GM12878 (cell line): ENCODE results near the gene ZNF768. TPM values are rescaled to one million over a fixed set of nuclear protein-coding genes. Genes with fewer than 3 reads are reported as not detected.
"Not testable (repeated sequence)": the region's sequence is repeated elsewhere in the genome, so short reads cannot be mapped to it uniquely, and the experiment has no call there.

ENCODE experiments used
- ATAC-seq: fragments of 200-7000 bp; cut with Tn5 transposase; 3 replicates; pipeline ENCODE4 v1.9.1; 2020; ENCODE audit warnings: mild to moderate bottlenecking, moderate library complexity
- BruUV-seq: library from RNA; stranded (reverse); fragments of 400-500 nt; replicated peaks from 2 replicates; lab custom pipeline; 2021; lab: Mats Ljungman, UMichigan
- CTCF ChIA-PET: fragments of 300-600 bp; sonication (Branson Sonifier 250); formaldehyde crosslinking; extraction: SDS; loops from one replicate; lab custom pipeline; 2021; ENCODE audit warnings: inconsistent platforms; lab: Yijun Ruan, JAX
- POLR2A ChIA-PET: fragments of 350-600 bp; formaldehyde crosslinking; extraction: SDS; loops from one replicate; lab custom pipeline; 2021; ENCODE audit warnings: inconsistent platforms; lab: Charles Lee
- RAD21 ChIA-PET: fragments of 300-600 bp; sonication (Branson Sonifier 250); formaldehyde crosslinking; loops from one replicate; lab custom pipeline; 2023; ENCODE audit warnings: antibody characterized with exemption; ENCODE audit not compliant: unreplicated experiment; lab: Charles Lee
- SMC1A ChIA-PET: fragments of 300-600 bp; sonication (Branson Sonifier 250); formaldehyde crosslinking; loops from one replicate; lab custom pipeline; 2023; ENCODE audit not compliant: unreplicated experiment, uncharacterized antibody; lab: Charles Lee
- DNase-seq: peaks from one replicate; pipeline ENCODE4 v3.0.0-alpha.2; 2011; ENCODE audit warnings: low read depth, low spot score
- FAIRE-seq: peaks from 3 replicates; lab custom pipeline; 2011; peaks lifted over from hg19 to GRCh38; lab: Jason Lieb, UNC
- H2AFZ ChIP-seq: 2 replicates; pipeline ENCODE4 v1.6.0; 2011; ENCODE audit warnings: low read depth, low read length, control low read depth; ENCODE audit not compliant: control insufficient read depth
- H3K27ac ChIP-seq: 2 replicates; pipeline ENCODE4 v1.5.1; 2011; ENCODE audit warnings: control low read depth; ENCODE audit not compliant: control insufficient read depth, insufficient read depth
- H3K27me3 ChIP-seq, 2 experiments: replicated peaks in 1 of 2; 2 replicates each; pipeline versions ENCODE4 v1.6.0 to v1.6.1; 2011; ENCODE audit warnings: low read length in 1 of 2; ENCODE audit not compliant: control insufficient read depth in 2 of 2, insufficient read depth in 2 of 2
- H3K36me3 ChIP-seq, 2 experiments: 2 replicates each; pipeline ENCODE4 v1.5.1; 2011; ENCODE audit warnings: low read length in 1 of 2; ENCODE audit not compliant: control insufficient read depth in 2 of 2, insufficient read depth in 2 of 2
- H3K4me1 ChIP-seq: 2 replicates; pipeline ENCODE4 v1.6.1; 2011; ENCODE audit warnings: mild to moderate bottlenecking, low read length, moderate library complexity, mixed read lengths; ENCODE audit not compliant: control insufficient read depth, insufficient read depth
- H3K4me2 ChIP-seq: 2 replicates; pipeline ENCODE4 v1.6.0; 2011; ENCODE audit warnings: control low read depth; ENCODE audit not compliant: control insufficient read depth, insufficient read depth
- H3K4me3 ChIP-seq: fragments of 200-600 bp; sonication (generic); 2 replicates; pipeline ENCODE4 v1.5.1; 2016
- H3K79me2 ChIP-seq: 2 replicates; pipeline ENCODE4 v1.6.0; 2011; ENCODE audit warnings: low read length; ENCODE audit not compliant: control insufficient read depth, insufficient read depth
- H3K9ac ChIP-seq: 2 replicates; pipeline ENCODE4 v1.8.0; 2011; ENCODE audit warnings: low read length, control low read depth, mixed read lengths; ENCODE audit not compliant: control insufficient read depth, insufficient read depth
- H3K9me3 ChIP-seq: replicated peaks from 3 replicates; pipeline ENCODE4 v1.5.1; 2011; ENCODE audit warnings: mild to moderate bottlenecking, low read length; ENCODE audit not compliant: control insufficient read depth, insufficient read depth
- H4K20me1 ChIP-seq: 2 replicates; pipeline ENCODE4 v1.6.0; 2011; ENCODE audit not compliant: control insufficient read depth, insufficient read depth
- CEBPB ChIP-seq, 2 experiments: fragments of 150-350 bp in 1 of 2; IDR thresholded peaks; 2 replicates each; pipeline ENCODE4 v1.6.1; 2012 to 2014; ENCODE audit warnings: low read depth in 2 of 2, low read length in 2 of 2, borderline replicate concordance in 1 of 2, inconsistent platforms in 1 of 2
- EED ChIP-seq: sonication (generic); IDR thresholded peaks from 2 replicates; pipeline ENCODE4 v1.6.1; 2016; ENCODE audit warnings: antibody characterized with exemption, low read depth
- KAT2A ChIP-seq: conservative IDR thresholded peaks from 2 replicates; pipeline ENCODE4 v1.6.1; 2011; ENCODE audit warnings: low read depth, low read length; ENCODE audit not compliant: control insufficient read depth
- NBN ChIP-seq: fragments of 450-650 bp; IDR thresholded peaks from 2 replicates; pipeline ENCODE4 v1.6.1; 2016
- NR2C2 ChIP-seq: IDR thresholded peaks from 2 replicates; pipeline ENCODE4 v1.6.1; 2011; ENCODE audit warnings: borderline replicate concordance, low read depth; ENCODE audit not compliant: control insufficient read depth, insufficient read length
- POLR2A ChIP-seq: IDR thresholded peaks from 2 replicates; pipeline ENCODE4 v1.6.1; 2011; ENCODE audit warnings: low read depth, mild to moderate bottlenecking, low read length
- SPI1 ChIP-seq: IDR thresholded peaks from 2 replicates; pipeline ENCODE4 v1.6.1; 2011; ENCODE audit warnings: low read depth, mild to moderate bottlenecking, low read length, moderate library complexity, borderline replicate concordance; ENCODE audit not compliant: insufficient read depth
- ZNF24 ChIP-seq: fragments of 450-650 bp; IDR thresholded peaks from 2 replicates; pipeline ENCODE4 v1.6.1; 2017; ENCODE audit warnings: antibody characterized with exemption, mild to moderate bottlenecking
- ZZZ3 ChIP-seq: IDR thresholded peaks from 2 replicates; pipeline ENCODE4 v1.6.1; 2011; ENCODE audit warnings: low read depth; ENCODE audit not compliant: control insufficient read depth, insufficient read length
- WGBS: methylation state at CpG from one replicate; pipeline ENCODE4 v1.1.6; 2016; ENCODE audit warnings: low lambda C conversion rate; ENCODE audit not compliant: insufficient replicate concordance, insufficient coverage; ENCODE audit errors: missing lambda C conversion rate; 5-methylcytosine and 5-hydroxymethylcytosine counted together
- in situ Hi-C: fragments of 300-500 bp; cut with MboI; formaldehyde crosslinking; loops from 9 replicates; pipeline ENCODE4 v1.14.3; 2018; ENCODE audit warnings: mixed read lengths
- intact Hi-C: fragments of 100-400 bp; cut with micrococcal nuclease; formaldehyde crosslinking; loops from one replicate; pipeline ENCODE4 v1.14.2; 2022; ENCODE audit not compliant: unreplicated experiment
- polyA plus RNA-seq, 11 experiments: library from polyadenylated mRNA; depleted of rRNA in 4 of 11; unstranded in 6 of 11; stranded (reverse) in 5 of 11; fragments of >200 nt; fragmentation: Nextera tagmentation in 4 of 11; fragmentation: Illumina TruSeq in 1 of 11; extraction: Ambion mirVana in 4 of 11; extraction: Trizol in 1 of 11; gene quantifications; 1 replicate in 1 of 11; 2 replicates in 10 of 11; pipeline versions ENCODE4 v1.2.1 to v1.2.3, GENCODE V29; 2011 to 2016; ENCODE audit warnings: inconsistent platforms in 2 of 11, missing spikeins in 2 of 11, low read depth in 1 of 11
- total RNA-seq, 4 experiments: library from RNA; depleted of rRNA in 3 of 4; stranded (reverse); fragments of >200 nt in 3 of 4; fragmentation: Illumina TruSeq in 1 of 4; extraction: Trizol in 1 of 4; gene quantifications; 2 replicates each; pipeline versions ENCODE4 v1.2.1 to v1.2.3, GENCODE V29; 2013 to 2021
- TF ChIP-seq, protein P1 (sequence below): fragments of 450-650 bp; IDR thresholded peaks from 2 replicates; pipeline ENCODE4 v1.6.1; 2017; ENCODE audit warnings: borderline replicate concordance

ZNF768 gene
- total and polyA plus RNA-seq, 10 of the 15 experiments (the other 5 are each of a cell fraction or from before 2014, with no cell fraction given), result 0.05 to 23.1 (median 9.1) TPM

DNA sequence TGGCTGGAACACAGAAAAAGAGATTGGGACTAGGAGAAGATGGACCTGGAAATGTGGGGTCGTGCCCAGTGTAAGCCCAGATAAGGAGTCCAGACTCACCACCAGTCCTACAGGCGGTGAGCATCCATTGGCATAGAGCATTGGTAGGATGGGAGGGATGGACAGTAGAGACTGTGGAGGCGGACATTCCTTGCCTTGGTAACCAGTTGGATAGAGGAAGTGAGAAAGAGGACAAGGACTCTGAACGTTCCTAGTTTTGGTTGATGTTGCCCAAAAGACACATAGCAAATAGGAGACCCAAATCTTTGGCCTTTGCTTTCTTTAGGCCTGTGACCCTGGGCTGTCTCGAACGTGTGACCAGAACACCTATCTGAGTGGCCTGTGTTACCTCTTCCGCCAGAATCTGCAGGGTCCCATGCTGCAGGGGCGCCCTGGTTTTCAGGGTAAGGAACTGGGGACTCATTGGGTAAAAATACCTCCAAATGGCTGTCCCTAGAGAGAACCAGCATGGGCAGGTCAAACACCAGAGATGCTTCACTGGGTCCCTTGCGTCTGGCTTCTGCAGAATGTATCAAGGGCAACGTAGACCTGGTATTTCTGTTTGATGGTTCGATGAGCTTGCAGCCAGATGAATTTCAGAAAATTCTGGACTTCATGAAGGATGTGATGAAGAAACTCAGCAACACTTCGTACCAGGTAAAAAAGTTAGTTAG is 47.4 kb downstream of the ZNF768 start:
- Histone ChIP-seq H3K4me3 (no peak overlapping the region), H3K9me3 (no peaks in the 10 kb centered on the region), H3K36me3 (peaks cover 11 to 15% of the 10 kb centered on the region in 2 experiments), H3K79me2 (peaks cover 11% of the 10 kb centered on the region), H3K9ac (no peak overlapping the region), H3K27ac (no peak overlapping the region), H3K4me2 (no peak overlapping the region), H3K27me3 (no peaks in the 10 kb centered on the region), H3K4me1 (peaks cover 11% of the 10 kb centered on the region), H4K20me1 (no peaks in the 10 kb centered on the region), H2AFZ (no peak overlapping the region)
- in situ Hi-C loops, result no loop called here
- FAIRE-seq, result no peak
- ChIA-PET SMC1A (interaction anchor here (0.6 to 2.1 kb wide), 3 partner anchors 21 to 122 kb away, joined by 3 to 5 read pairs (median 5); no protein-coding TSS in a partner anchor), RAD21 (interaction anchor here (0.8 to 2.1 kb wide), 3 partner anchors 22 to 92 kb away, joined by 3 to 4 read pairs (median 3); partner anchors contain the start of gene ZNF688), POLR2A (interaction anchor here (1.6 kb wide), 1 partner anchor 21 kb away, joined by 9 read pairs; no protein-coding TSS in a partner anchor), CTCF (interaction anchor here (1.0 to 1.7 kb wide), 4 partner anchors 22 to 124 kb away, joined by 3 to 10 read pairs (median 6); no protein-coding TSS in a partner anchor)
- intact Hi-C loops, result no loop called here
- no TSS peak for BruUV-seq
- ATAC-seq, result peak; percentile 5
- WGBS, result 66% methylated on average over 12 of the region's 12 CpGs
- TF ChIP-seq NBN, result no peak
- 0 out of 2 replicates have a peak, but pooled peaks have one; percentile 14 for TF ChIP-seq EED
- TF ChIP-seq ZZZ3, result no peak
- peak; percentile 35; the same call in 1 of the 2 replicates for TF ChIP-seq POLR2A
- TF ChIP-seq SPI1, result peak; percentile 48; the same call in 1 of the 2 replicates
- TF ChIP-seq, protein P1, sequence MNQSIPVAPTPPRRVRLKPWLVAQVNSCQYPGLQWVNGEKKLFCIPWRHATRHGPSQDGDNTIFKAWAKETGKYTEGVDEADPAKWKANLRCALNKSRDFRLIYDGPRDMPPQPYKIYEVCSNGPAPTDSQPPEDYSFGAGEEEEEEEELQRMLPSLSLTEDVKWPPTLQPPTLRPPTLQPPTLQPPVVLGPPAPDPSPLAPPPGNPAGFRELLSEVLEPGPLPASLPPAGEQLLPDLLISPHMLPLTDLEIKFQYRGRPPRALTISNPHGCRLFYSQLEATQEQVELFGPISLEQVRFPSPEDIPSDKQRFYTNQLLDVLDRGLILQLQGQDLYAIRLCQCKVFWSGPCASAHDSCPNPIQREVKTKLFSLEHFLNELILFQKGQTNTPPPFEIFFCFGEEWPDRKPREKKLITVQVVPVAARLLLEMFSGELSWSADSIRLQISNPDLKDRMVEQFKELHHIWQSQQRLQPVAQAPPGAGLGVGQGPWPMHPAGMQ, result no peak
- no peak for TF ChIP-seq ZNF24
- no peak for TF ChIP-seq CEBPB (IDR thresholded peaks at IDR 0.05; ENCODE audit: borderline replicate concordance in 1 of 2, low read depth in 2 of 2, low read length in 2 of 2)
- no peak for TF ChIP-seq NR2C2
- TF ChIP-seq KAT2A, result no peak
- DNase-seq, result no peak

GRCh38 chr16:30477773-30478172 is 48.6 kb downstream of the ZNF768 start:
- H2AFZ ChIP-seq, H4K20me1 ChIP-seq, intact Hi-C loops, H3K4me3 ChIP-seq, FAIRE-seq, BruUV-seq, in situ Hi-C loops, H3K27ac ChIP-seq, H3K9me3 ChIP-seq, ATAC-seq, H3K36me3 ChIP-seq, H3K27me3 ChIP-seq, H3K9ac ChIP-seq, DNase-seq, H3K4me2 ChIP-seq: not testable (repeated sequence)
- H3K4me1 ChIP-seq, result peaks cover 12% of the 10 kb centered on the region
- 93% methylated on average over 3 of the region's 3 CpGs for WGBS
- ChIA-PET CTCF (interaction anchor here (0.9 to 2.8 kb wide), 2 partner anchors 13 to 57 kb away, joined by 4 to 15 read pairs; partner anchors contain the start of gene ZNF747), POLR2A (interaction anchor here (0.6 to 11.0 kb wide), 3 partner anchors 20 to 292 kb away, joined by 4 to 367 read pairs (median 8); no protein-coding TSS in a partner anchor), RAD21 (interaction anchor here (11.0 kb wide), 1 partner anchor 19 kb away, joined by 307 read pairs; no protein-coding TSS in a partner anchor), SMC1A (interaction anchor here (0.9 to 11.2 kb wide), 2 partner anchors 10 to 25 kb away, joined by 7 to 431 read pairs; partner anchors contain the start of gene SEPHS2)
- peaks cover 22% of the 10 kb centered on the region for H3K79me2 ChIP-seq
